H1 (cell line): ENCODE measurements around the gene DHRS4L2.
"Not testable (repeated sequence)": the region's sequence is repeated elsewhere in the genome, so short reads cannot be mapped to it uniquely, and the experiment has no call there.

Experiments used
- BRCA1 ChIP-seq: IDR thresholded peaks from 2 replicates; pipeline ENCODE4 v1.6.1; 2012; ENCODE audit warnings: low read depth, low read length, improper control_type of control experiment
- EZH2 ChIP-seq: fragments of 200-600 bp; sonication (generic); IDR thresholded peaks from 2 replicates; pipeline ENCODE4 v1.7.1; 2012; ENCODE audit warnings: low read depth, mild to moderate bottlenecking, moderate library complexity, low read length, inconsistent platforms; ENCODE audit not compliant: severe bottlenecking
- JUN ChIP-seq: IDR thresholded peaks from 2 replicates; pipeline ENCODE4 v1.6.1; 2011; ENCODE audit warnings: low read depth, mild to moderate bottlenecking, improper control_type of control experiment, low read length
- JUND ChIP-seq: IDR thresholded peaks from 2 replicates; pipeline ENCODE4 v1.6.1; 2011; ENCODE audit warnings: mild to moderate bottlenecking, improper control_type of control experiment, low read length
- SUZ12 ChIP-seq: fragments of 200-600 bp; sonication (generic); IDR thresholded peaks from 2 replicates; pipeline ENCODE4 v1.6.1; 2012; ENCODE audit warnings: mild to moderate bottlenecking, inconsistent platforms, low read length, moderate library complexity, mixed read lengths
- TAF1 ChIP-seq: IDR thresholded peaks from 2 replicates; pipeline ENCODE4 v1.6.1; 2011; ENCODE audit warnings: mild to moderate bottlenecking, low read depth, low read length
- TF ChIP-seq, protein P1 (sequence below): fragments of 300-600 bp; sonication (generic); IDR thresholded peaks from 2 replicates; pipeline ENCODE4 v1.7.1; 2012; ENCODE audit warnings: low read length, moderate library complexity, mild to moderate bottlenecking, inconsistent platforms; ENCODE audit not compliant: insufficient replicate concordance
- TF ChIP-seq, protein P2 (sequence below): IDR thresholded peaks from 2 replicates; pipeline ENCODE4 v1.6.1; 2011; ENCODE audit warnings: low read length, improper control_type of control experiment
- TF ChIP-seq, protein P3 (sequence below): IDR thresholded peaks from 2 replicates; pipeline ENCODE4 v1.6.1; 2011; ENCODE audit warnings: low read depth, mild to moderate bottlenecking, low read length; ENCODE audit not compliant: insufficient read depth
- TF ChIP-seq, protein P4 (sequence below), 3 experiments: IDR thresholded peaks; 1 replicate in 2 of 3; 2 replicates in 1 of 3; pipeline versions ENCODE4 v1.5.1 to v1.6.1; 2011; ENCODE audit warnings: low read length in 3 of 3, mild to moderate bottlenecking in 3 of 3, inconsistent platforms in 2 of 3, low read depth in 1 of 3, moderate library complexity in 1 of 3; ENCODE audit not compliant: insufficient read depth in 1 of 3; ENCODE audit errors: control extremely low read depth in 1 of 3

DNA sequence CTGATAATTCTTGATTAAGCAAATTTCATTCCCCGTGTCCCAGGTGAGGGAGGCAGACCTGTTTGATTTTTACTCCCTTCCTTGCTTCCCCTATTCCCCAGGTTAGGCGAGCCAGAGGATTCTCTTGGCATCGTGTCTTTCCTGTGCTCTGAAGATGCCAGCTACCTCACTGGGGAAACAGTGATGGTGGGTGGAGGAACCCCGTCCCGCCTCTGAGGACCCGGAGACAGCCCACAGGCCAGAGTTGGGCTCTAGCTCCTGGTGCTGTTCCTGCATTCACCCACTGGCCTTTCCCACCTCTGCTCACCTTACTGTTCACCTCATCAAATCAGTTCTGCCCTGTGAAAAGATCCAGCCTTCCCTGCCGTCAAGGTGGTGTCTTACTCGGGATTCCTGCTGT is 62.0 kb downstream of the DHRS4L2 start:
- TF ChIP-seq, protein P1, sequence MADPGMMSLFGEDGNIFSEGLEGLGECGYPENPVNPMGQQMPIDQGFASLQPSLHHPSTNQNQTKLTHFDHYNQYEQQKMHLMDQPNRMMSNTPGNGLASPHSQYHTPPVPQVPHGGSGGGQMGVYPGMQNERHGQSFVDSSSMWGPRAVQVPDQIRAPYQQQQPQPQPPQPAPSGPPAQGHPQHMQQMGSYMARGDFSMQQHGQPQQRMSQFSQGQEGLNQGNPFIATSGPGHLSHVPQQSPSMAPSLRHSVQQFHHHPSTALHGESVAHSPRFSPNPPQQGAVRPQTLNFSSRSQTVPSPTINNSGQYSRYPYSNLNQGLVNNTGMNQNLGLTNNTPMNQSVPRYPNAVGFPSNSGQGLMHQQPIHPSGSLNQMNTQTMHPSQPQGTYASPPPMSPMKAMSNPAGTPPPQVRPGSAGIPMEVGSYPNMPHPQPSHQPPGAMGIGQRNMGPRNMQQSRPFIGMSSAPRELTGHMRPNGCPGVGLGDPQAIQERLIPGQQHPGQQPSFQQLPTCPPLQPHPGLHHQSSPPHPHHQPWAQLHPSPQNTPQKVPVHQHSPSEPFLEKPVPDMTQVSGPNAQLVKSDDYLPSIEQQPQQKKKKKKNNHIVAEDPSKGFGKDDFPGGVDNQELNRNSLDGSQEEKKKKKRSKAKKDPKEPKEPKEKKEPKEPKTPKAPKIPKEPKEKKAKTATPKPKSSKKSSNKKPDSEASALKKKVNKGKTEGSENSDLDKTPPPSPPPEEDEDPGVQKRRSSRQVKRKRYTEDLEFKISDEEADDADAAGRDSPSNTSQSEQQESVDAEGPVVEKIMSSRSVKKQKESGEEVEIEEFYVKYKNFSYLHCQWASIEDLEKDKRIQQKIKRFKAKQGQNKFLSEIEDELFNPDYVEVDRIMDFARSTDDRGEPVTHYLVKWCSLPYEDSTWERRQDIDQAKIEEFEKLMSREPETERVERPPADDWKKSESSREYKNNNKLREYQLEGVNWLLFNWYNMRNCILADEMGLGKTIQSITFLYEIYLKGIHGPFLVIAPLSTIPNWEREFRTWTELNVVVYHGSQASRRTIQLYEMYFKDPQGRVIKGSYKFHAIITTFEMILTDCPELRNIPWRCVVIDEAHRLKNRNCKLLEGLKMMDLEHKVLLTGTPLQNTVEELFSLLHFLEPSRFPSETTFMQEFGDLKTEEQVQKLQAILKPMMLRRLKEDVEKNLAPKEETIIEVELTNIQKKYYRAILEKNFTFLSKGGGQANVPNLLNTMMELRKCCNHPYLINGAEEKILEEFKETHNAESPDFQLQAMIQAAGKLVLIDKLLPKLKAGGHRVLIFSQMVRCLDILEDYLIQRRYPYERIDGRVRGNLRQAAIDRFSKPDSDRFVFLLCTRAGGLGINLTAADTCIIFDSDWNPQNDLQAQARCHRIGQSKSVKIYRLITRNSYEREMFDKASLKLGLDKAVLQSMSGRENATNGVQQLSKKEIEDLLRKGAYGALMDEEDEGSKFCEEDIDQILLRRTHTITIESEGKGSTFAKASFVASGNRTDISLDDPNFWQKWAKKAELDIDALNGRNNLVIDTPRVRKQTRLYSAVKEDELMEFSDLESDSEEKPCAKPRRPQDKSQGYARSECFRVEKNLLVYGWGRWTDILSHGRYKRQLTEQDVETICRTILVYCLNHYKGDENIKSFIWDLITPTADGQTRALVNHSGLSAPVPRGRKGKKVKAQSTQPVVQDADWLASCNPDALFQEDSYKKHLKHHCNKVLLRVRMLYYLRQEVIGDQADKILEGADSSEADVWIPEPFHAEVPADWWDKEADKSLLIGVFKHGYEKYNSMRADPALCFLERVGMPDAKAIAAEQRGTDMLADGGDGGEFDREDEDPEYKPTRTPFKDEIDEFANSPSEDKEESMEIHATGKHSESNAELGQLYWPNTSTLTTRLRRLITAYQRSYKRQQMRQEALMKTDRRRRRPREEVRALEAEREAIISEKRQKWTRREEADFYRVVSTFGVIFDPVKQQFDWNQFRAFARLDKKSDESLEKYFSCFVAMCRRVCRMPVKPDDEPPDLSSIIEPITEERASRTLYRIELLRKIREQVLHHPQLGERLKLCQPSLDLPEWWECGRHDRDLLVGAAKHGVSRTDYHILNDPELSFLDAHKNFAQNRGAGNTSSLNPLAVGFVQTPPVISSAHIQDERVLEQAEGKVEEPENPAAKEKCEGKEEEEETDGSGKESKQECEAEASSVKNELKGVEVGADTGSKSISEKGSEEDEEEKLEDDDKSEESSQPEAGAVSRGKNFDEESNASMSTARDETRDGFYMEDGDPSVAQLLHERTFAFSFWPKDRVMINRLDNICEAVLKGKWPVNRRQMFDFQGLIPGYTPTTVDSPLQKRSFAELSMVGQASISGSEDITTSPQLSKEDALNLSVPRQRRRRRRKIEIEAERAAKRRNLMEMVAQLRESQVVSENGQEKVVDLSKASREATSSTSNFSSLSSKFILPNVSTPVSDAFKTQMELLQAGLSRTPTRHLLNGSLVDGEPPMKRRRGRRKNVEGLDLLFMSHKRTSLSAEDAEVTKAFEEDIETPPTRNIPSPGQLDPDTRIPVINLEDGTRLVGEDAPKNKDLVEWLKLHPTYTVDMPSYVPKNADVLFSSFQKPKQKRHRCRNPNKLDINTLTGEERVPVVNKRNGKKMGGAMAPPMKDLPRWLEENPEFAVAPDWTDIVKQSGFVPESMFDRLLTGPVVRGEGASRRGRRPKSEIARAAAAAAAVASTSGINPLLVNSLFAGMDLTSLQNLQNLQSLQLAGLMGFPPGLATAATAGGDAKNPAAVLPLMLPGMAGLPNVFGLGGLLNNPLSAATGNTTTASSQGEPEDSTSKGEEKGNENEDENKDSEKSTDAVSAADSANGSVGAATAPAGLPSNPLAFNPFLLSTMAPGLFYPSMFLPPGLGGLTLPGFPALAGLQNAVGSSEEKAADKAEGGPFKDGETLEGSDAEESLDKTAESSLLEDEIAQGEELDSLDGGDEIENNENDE: not testable (repeated sequence)
- not testable (repeated sequence) for TF ChIP-seq BRCA1, SUZ12, JUN, TAF1, JUND, EZH2
- TF ChIP-seq, protein P2, sequence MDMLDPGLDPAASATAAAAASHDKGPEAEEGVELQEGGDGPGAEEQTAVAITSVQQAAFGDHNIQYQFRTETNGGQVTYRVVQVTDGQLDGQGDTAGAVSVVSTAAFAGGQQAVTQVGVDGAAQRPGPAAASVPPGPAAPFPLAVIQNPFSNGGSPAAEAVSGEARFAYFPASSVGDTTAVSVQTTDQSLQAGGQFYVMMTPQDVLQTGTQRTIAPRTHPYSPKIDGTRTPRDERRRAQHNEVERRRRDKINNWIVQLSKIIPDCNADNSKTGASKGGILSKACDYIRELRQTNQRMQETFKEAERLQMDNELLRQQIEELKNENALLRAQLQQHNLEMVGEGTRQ: not testable (repeated sequence)
- TF ChIP-seq, protein P3, sequence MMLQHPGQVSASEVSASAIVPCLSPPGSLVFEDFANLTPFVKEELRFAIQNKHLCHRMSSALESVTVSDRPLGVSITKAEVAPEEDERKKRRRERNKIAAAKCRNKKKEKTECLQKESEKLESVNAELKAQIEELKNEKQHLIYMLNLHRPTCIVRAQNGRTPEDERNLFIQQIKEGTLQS: not testable (repeated sequence)
- TF ChIP-seq, protein P4, sequence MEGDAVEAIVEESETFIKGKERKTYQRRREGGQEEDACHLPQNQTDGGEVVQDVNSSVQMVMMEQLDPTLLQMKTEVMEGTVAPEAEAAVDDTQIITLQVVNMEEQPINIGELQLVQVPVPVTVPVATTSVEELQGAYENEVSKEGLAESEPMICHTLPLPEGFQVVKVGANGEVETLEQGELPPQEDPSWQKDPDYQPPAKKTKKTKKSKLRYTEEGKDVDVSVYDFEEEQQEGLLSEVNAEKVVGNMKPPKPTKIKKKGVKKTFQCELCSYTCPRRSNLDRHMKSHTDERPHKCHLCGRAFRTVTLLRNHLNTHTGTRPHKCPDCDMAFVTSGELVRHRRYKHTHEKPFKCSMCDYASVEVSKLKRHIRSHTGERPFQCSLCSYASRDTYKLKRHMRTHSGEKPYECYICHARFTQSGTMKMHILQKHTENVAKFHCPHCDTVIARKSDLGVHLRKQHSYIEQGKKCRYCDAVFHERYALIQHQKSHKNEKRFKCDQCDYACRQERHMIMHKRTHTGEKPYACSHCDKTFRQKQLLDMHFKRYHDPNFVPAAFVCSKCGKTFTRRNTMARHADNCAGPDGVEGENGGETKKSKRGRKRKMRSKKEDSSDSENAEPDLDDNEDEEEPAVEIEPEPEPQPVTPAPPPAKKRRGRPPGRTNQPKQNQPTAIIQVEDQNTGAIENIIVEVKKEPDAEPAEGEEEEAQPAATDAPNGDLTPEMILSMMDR (IDR thresholded peaks at IDR 0.05; ENCODE audit: control extremely low read depth in 1 of 3, insufficient read depth in 1 of 3, low read depth in 1 of 3, low read length in 3 of 3): not testable (repeated sequence)
